GM21825 (cell line): ENCODE measurements around the gene PCK2.
A peak's percentile ranks its signal among the peaks of the same experiment; 100 is the strongest.

Source experiments
- ATAC-seq: cut with Tn5 transposase; IDR thresholded peaks from one replicate; pipeline ENCODE4 v1.9.1; 2021; ENCODE audit warnings: mild to moderate bottlenecking, moderate library complexity; ENCODE audit not compliant: unreplicated experiment

PCK2 gene

GRCh38 chr14:24074625-24075484 lies 19.3 kb upstream of the PCK2 start:
- ATAC-seq = no peak

DNA sequence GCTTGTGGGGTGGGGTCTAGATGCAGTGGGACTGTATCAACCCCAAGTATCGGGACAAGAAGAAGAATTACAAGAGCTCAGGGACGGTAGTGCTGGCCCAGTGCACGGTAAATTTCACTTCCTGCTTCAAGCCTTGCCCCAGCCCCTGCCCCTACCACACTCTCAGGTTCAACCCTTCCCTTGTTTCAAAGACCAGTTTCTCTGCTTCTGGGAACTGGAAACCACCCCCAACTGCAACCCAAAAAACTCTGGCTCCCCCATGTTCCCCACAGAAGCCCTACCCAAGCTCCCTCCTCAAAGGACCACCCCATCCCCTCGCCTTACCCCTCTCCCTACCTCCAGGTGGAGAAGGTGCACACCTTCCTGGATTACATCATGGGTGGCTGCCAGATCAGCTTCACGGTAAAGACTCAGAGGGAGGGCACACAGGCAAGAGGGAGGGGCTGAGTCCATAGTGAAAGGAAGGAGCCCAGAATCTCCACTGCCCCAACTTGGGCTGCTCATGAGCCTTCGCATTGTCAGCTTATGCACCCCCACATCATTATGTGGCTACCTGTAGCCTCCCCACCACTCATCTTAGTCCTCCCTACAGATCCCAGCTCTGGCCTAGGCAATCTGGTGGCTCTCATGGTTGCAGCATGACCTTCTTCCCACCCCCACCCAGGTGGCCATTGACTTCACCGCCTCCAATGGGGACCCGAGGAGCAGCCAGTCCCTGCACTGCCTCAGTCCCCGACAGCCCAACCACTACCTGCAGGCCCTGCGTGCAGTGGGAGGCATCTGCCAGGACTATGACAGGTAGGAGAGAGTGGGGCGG lies 18.4 kb upstream of the PCK2 start:
- no peak for ATAC-seq

GRCh38 chr14:24076302-24076601 lies 17.9 kb upstream of the PCK2 start:
- ATAC-seq = no peak

- no peak for ATAC-seq
These were observed 17.0 kb upstream of the PCK2 start for GRCh38 chr14:24077086-24077485.

DNA sequence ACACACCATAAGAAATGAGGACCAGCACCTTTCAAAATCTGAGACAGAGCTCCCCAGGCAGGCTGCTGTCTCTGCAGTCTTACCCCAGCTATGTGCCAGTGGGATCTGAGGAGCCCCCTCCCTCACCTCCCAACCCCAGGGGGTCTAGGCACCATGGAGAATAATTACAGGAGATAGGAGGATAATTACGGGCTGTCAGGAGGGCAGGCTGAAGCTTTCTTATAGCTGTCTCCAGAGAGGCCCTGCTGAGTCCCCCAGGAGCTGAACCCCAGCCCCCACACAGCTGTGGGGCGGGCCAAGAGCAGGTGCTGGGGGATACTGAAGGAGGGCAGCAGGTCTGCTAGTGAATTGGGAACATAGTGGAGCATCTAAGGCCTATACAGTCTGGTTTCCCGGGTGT lies 16.0 kb upstream of the PCK2 start:
- no peak for ATAC-seq

- no peak for ATAC-seq
These were observed 14.5 kb upstream of the PCK2 start for GRCh38 chr14:24079491-24080141.

DNA sequence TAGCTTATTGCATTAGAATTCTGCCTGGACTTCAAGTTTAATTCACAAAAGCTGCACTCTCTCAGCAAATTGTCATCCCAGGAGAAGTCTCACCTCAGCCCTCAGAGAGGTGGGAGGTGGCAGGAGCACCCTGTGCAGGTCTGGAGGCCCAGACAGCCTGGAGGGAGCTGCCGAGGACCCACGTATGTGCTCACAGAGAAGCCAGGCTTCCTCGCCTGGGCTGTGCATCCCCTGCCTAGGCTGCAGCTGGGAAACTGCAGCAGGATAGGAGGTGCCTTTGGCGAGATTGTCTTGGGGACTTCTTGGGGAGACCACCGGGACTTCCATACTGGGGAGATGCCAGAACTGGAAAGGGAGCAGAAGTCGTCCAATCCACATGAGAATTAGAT lies 14.0 kb upstream of the PCK2 start:
- no peak for ATAC-seq

- ATAC-seq = peak; percentile 83
These were observed 13.0 kb upstream of the PCK2 start for GRCh38 chr14:24080888-24081738.

- no peak for ATAC-seq
These were observed 12.3 kb upstream of the PCK2 start for GRCh38 chr14:24081739-24082211.

DNA sequence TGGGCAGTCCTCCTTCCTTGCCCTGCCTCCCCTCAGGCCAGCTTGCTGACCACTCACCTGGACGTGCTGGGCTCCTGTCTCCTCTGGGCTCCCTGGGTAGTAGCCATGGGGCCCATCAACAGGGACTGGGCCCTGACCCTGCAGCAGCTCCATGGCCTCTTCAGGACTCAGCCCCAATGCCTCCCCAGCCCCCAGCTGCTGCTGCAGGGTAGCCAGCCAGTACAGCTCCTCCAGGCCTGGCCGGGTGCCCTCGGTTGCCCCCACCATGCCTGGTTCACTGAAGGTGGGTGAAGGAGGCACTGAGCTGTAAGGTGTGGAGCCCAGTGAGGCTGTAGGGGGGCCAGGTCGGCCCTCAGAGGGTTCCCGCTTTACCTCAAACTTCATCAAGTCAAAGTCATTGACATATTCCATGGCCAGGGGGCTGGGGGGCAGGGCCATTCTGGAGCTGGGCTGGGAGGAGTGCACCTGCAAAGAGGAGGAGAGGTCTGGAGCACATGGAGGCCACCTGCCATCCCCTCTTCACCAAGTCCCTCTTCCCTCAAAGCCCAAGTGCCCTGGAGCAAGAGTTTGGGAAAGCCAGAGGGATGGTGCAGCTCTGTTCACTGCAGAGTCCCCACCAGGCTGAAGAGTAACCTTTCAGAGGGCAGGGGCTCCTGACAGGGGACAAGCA lies 11.6 kb upstream of the PCK2 start:
- ATAC-seq = no peak

DNA sequence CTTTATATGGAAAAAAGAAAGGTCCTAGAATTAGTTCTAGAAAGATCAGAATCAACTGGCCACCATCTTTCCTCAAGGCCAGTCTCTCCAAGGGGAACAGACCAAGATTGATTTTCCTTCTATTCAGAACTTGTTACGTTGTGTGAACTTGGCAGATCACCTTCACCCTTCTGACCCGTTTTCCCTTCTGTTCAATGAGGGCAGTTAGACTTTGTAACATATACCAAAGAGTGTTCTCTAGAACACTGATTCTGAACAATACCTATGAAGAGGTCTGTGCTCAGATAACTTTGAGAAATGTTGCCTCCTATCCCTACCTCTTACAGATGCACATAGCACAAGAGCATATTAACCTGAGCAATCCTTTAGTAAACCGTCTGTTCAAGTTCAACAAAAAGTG lies 10.6 kb upstream of the PCK2 start:
- ATAC-seq = no peak

GRCh38 chr14:24084440-24084839 lies 9.7 kb upstream of the PCK2 start:
- no peak for ATAC-seq

- ATAC-seq = no peak
These were observed 8.9 kb upstream of the PCK2 start for GRCh38 chr14:24085215-24085614.

GRCh38 chr14:24086193-24086955 lies 7.7 kb upstream of the PCK2 start:
- ATAC-seq = no peak

DNA sequence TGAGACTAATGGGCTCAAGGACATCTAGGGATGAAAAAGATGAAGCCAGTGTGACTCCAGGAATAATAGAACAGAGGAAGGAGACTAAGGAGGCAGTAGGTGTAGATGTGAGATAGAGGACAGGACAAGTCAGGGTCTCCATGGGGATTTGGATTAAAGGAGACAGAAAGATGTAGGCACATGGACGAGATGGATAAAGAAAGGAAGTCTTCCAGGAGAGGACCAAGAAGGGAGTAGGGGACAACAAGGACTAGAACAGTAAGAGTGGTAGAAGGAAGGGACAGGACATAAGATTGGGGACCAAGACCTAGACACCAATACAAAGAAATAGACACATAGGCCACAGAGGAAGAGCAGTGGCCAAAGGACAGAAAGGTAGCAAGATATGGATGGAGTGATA lies 7.1 kb upstream of the PCK2 start:
- ATAC-seq = no peak

- ATAC-seq = no peak
These were observed 6.0 kb upstream of the PCK2 start for GRCh38 chr14:24088095-24088494.

DNA sequence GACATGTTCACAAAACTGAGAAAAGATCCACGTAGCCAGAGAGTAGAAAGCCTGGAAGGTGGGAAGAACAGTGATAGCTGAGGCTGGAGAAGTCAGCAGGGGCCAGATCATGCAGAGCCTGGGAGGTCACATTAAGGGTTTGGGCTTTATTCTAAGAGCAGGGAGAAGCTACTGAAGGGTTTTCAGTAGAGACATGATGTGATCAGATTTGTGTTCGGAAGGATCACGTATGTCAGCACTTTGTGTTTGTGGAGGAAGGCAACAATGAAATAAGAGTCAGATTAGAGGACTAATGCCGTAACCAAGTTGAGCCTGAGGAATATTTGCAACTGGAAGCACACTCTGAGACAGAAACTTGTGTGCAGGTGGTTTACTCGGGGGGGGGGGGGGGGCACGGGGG lies 4.2 kb upstream of the PCK2 start:
- no peak for ATAC-seq

DNA sequence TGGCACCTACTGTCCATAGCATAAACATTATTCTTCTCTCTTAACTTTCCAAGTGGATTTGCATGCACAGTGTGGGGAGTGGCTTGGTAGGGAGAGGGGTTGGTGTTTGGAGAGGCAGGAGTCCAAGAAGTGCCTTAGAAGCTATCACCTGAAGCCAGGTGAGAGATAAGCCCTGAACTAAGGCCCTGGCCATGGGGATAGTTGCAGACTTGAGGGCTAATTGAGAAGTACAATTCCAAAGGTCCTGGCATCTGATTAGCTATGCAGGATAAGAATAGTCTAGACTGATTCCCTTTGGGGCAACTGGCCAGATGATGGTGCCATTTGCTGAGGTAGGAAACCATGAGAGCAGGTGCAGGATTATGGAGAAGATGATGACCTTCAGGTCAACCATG lies 2.0 kb upstream of the PCK2 start:
- no peak for ATAC-seq

GRCh38 chr14:24092505-24093206 lies 1.5 kb upstream of the PCK2 start:
- no peak for ATAC-seq
